ENCODE data around the gene KCNS1.

DNA sequence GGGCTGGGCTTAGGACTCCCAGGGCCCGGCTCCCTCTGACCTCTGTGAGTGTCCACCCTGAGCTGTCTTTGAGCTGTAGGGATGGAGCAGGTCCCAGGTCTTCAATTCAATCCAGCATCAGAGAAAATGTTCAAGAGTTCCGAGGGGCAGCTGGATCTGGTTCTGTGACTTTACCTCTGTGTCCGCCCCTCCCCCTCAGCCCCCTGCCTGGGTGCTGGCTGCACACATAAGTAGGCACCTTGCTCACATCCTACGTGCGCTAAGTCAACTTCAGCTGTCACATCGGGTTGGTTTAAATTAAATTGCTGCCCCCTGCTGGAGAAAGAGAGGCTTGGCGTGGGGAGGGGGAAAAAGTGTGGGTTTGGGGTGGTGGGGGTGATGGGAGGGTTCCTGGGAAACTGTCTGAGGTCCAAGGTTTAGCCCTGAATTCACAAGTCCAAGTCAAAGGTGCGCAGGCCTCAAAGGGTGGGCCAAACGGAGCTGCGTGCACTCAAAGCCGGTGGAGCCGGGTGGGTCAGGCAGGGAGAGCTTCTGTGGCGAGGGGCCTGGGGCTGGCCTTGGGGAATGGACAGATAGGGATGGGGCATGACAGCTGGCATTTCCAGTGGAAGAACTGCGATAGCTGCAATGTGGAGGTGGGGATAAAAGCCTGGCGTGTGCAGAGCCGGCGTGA is 11.0 kb upstream of the KCNS1 start:
- TF ChIP-seq, protein P1, sequence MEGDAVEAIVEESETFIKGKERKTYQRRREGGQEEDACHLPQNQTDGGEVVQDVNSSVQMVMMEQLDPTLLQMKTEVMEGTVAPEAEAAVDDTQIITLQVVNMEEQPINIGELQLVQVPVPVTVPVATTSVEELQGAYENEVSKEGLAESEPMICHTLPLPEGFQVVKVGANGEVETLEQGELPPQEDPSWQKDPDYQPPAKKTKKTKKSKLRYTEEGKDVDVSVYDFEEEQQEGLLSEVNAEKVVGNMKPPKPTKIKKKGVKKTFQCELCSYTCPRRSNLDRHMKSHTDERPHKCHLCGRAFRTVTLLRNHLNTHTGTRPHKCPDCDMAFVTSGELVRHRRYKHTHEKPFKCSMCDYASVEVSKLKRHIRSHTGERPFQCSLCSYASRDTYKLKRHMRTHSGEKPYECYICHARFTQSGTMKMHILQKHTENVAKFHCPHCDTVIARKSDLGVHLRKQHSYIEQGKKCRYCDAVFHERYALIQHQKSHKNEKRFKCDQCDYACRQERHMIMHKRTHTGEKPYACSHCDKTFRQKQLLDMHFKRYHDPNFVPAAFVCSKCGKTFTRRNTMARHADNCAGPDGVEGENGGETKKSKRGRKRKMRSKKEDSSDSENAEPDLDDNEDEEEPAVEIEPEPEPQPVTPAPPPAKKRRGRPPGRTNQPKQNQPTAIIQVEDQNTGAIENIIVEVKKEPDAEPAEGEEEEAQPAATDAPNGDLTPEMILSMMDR (IDR thresholded peaks at IDR 0.05) = peak; percentile 19 to 49 (median 31)
- no peak for TF ChIP-seq EP300 (IDR thresholded peaks at IDR 0.05)
- TF ChIP-seq POLR2A (IDR thresholded peaks at IDR 0.05) = no peak

Data from tibial nerve (tissue), 4 donors.